Measurements from ENCODE around the gene ALPK1. TPM values are rescaled to one million over a fixed set of nuclear protein-coding genes. Genes with fewer than 3 reads are reported as not detected.

The ALPK1 gene
- total and polyA plus RNA-seq, 2 of the 4 experiments (the other 2 are of a cell fraction), result 3.3 to 7.9 TPM

- no peaks in the 10 kb centered on the region for H4K20me1 ChIP-seq (ENCODE audit: insufficient read depth, low read length)
- ATAC-seq (ENCODE audit: low read depth), result no peak
Observed at GRCh38 chr4:112386071-112386470, 88.9 kb downstream of the ALPK1 start.

More at GRCh38 chr4:112386071-112386470, 88.9 kb downstream of the ALPK1 start:
- dilution Hi-C loops (cut with HindIII; ENCODE audit: low sequenced_read_pairs, unreplicated experiment), result no loop called here
- Histone ChIP-seq H3K4me2 (ENCODE audit: low read depth, low read length) (no peak overlapping the region), H2BK20ac (ENCODE audit: low read depth, low read length) (no peak overlapping the region), H3K56ac (ENCODE audit: extremely low read depth, insufficient read depth, low read length) (no peak overlapping the region), H4K91ac (ENCODE audit: insufficient read depth, low read depth, low read length) (no peak overlapping the region), H3K23ac (ENCODE audit: low read depth, low read length) (no peak overlapping the region), H2AK5ac (ENCODE audit: low read depth, low read length) (no peak overlapping the region), H2BK120ac (ENCODE audit: low read depth, low read length) (no peak overlapping the region), H3K9me3 (ENCODE audit: control insufficient read depth, insufficient read depth, low read length) (no peaks in the 10 kb centered on the region), H3K36me3 (ENCODE audit: control insufficient read depth, insufficient read depth, low read length) (no peaks in the 10 kb centered on the region), H3K4me1 (ENCODE audit: control insufficient read depth, insufficient read depth, low read length) (no peaks in the 10 kb centered on the region), H4K8ac (ENCODE audit: low read depth in 2 of 2, low read length in 2 of 2) (no peak overlapping the region), H3K27me3 (ENCODE audit: control insufficient read depth, insufficient read depth, low read length) (no peaks in the 10 kb centered on the region), H3K9ac (ENCODE audit: low read depth, low read length) (no peak overlapping the region), H3K79me1 (ENCODE audit: low read depth in 1 of 2, low read length in 2 of 2) (no peaks in the 10 kb centered on the region), H3K14ac (replicated peaks; ENCODE audit: low read depth, low read length) (no peak overlapping the region), H3K4ac (ENCODE audit: low read depth, low read length) (no peak overlapping the region), H2BK5ac (ENCODE audit: low read depth, low read length, poor library complexity, severe bottlenecking) (no peak overlapping the region), H3K4me3 (ENCODE audit: insufficient read depth, low read depth, low read length) (no peak overlapping the region), H3K9me1 (ENCODE audit: insufficient read depth, low read length) (no peaks in the 10 kb centered on the region; the same call in 1 of the 2 replicates), H3K27ac (ENCODE audit: insufficient read depth, low read length) (no peak overlapping the region), H3K18ac (ENCODE audit: low read depth, low read length) (no peak overlapping the region), H2BK15ac (ENCODE audit: low read depth, low read length) (no peak overlapping the region), H4K5ac (ENCODE audit: low read depth, low read length) (no peak overlapping the region), H2AFZ (replicated peaks; ENCODE audit: low read length, poor library complexity) (no peak overlapping the region), H2AK9ac (replicated peaks; ENCODE audit: low read depth, low read length, poor library complexity) (no peak overlapping the region)
- no TSS peak for BruUV-seq (replicated peaks)
- no CpG with 5 or more reads among the region's 4 CpGs for WGBS, 2 experiments (ENCODE audit: extremely low coverage in 2 of 2, insufficient read length in 1 of 2)
- no peak for DNase-seq
- POLR2A ChIA-PET (ENCODE audit: unreplicated experiment), result interaction anchor here (0.7 kb wide), 1 partner anchor 11 kb away, joined by 4 read pairs; no protein-coding TSS in a partner anchor
- CTCF ChIA-PET, result no interaction called here
- TF ChIP-seq RFX5 (IDR thresholded peaks at IDR 0.05; ENCODE audit: low read depth, low read length) (no peak), RAD21 (IDR thresholded peaks at IDR 0.05; ENCODE audit: low read length) (no peak), FOS (IDR thresholded peaks at IDR 0.05; ENCODE audit: low read depth, low read length) (no peak), ELK1 (IDR thresholded peaks at IDR 0.05; ENCODE audit: borderline replicate concordance, low read depth, low read length) (no peak), POLR2A (IDR thresholded peaks at IDR 0.05; ENCODE audit: low read depth, low read length) (no peak), CTCF (conservative IDR thresholded peaks at IDR 0.05; ENCODE audit: low read depth, low read length) (no peak)
- in situ Hi-C loops (cut with MboI; ENCODE audit: low sequenced_read_pairs), result no loop called here
- intact Hi-C loops (cut with micrococcal nuclease), result no loop called here
